HG03457 (cell line): Measurements from ENCODE around the gene LEPR.
"Not testable (repeated sequence)": the region's sequence is repeated elsewhere in the genome, so short reads cannot be mapped to it uniquely, and the experiment has no call there.

Experiments used
- ATAC-seq: cut with Tn5 transposase; IDR thresholded peaks from one replicate; pipeline ENCODE4 v1.9.1; 2021; ENCODE audit warnings: moderate number of reproducible peaks; ENCODE audit not compliant: unreplicated experiment

Gene LEPR

GRCh38 chr1:65420590-65421350 is at the start of gene LEPR, which contains the start of gene LEPROT:
LEPR (plus strand) TSS chr1:65420668; CDS start chr1:65565566, 144,898 bp downstream.
LEPROT (plus strand) TSS chr1:65420668; CDS start chr1:65420725, 57 bp downstream.
- ATAC-seq: peak; percentile 2

DNA sequence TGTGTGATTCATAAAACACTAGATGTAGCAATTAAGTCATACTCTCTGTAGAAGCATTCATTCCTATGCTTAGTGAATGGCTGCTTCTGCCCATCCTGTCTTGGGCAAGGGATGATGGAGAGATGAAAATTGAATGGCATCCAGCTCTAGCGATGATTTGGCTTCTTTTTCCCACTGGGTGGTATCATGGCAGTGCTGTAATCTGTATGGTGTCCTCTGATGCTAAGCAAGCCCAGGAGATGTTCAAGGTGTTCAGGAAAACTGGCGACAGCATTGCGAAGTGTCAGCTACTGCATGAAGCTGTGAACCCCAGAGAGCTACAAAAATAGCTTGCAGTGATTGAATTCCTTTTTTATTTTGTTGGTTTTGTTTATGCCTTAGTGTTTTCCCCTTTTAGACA is 48.9 kb upstream of the LEPR start:
- no peak for ATAC-seq

GRCh38 chr1:65372557-65372956 is 47.9 kb upstream of the LEPR start:
- no peak for ATAC-seq

- no peak for ATAC-seq
Observed at GRCh38 chr1:65377496-65378246, 42.8 kb upstream of the LEPR start.

- no peak for ATAC-seq
Observed at GRCh38 chr1:65378247-65378946, 42.1 kb upstream of the LEPR start.

DNA sequence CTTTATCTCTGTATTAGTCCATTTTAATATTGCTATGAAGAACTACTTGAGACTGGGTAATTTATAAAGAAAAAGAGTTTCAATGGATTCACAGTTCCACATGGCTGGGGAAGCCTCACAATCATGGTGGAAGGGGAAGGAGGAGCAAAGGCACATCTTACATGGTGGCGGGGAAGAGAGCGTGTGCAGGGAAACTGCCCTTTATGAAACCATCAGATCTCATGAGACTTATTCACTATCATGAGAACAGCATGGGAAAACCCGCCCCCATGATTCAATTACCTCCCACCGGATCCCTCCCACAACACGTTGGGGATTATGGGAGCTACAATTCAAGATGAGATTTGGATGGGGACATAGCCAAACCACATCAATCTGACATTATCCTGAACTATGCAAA is 36.0 kb upstream of the LEPR start:
- not testable (repeated sequence) for ATAC-seq

DNA sequence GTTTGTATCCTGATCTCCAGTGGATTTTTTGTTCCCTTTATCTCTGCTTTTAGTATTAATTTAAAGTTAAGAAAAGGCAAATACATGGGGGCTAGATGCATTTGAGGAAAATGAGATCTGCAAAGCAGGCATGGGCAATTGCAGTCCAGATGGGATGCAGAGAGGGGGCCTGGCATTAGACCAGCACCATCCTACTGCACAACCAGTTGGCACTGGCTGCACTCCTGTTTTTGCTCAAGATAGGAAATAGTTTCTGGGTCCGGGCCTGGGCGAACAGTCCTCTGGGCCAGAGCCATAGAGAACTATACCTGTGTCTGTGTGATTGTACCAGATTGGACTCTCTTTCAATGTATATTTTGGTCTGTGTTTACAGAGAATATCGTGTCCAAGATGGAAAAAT is 34.0 kb upstream of the LEPR start:
- no peak for ATAC-seq

- no peak for ATAC-seq
Observed at GRCh38 chr1:65387821-65388220, 32.6 kb upstream of the LEPR start.

GRCh38 chr1:65388908-65389695 is 31.4 kb upstream of the LEPR start:
- ATAC-seq: no peak

DNA sequence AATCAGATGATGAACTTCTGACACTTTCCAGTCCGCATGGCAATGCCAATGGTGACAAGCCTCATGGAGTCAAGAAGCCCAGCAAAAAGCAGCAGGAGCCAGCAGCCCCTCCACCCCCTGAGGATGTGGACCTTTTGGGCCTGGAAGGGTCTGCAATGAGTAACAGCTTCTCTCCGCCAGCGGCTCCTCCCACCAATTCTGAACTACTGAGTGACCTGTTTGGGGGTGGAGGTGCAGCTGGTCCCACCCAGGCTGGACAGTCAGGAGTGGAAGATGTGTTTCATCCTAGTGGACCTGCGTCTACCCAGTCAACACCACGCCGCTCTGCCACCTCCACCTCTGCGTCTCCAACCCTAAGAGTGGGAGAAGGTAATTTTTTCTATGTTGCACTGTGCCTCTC is 28.0 kb upstream of the LEPR start:
- no peak for ATAC-seq

DNA sequence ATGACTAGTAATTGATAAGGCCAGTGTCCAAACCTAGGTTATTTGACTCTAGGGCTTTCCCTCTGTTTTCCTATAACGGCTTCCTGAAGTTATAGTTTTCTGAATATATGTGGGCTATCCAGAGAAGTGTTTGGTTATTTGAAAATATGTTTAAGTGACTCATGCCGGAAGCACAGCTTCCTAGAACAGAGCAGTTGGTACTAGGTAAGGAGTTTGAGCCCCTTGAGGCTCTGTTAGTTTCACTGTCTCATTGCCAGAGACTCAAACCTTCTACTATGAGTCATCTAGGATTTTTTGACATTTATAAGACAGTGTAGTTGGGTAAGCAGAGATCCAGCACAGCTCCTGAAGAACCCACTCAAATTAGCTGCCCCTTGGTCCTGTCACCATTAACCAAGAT is 27.1 kb upstream of the LEPR start:
- no peak for ATAC-seq

- ATAC-seq: no peak
Observed at GRCh38 chr1:65393928-65394327, 26.5 kb upstream of the LEPR start.

DNA sequence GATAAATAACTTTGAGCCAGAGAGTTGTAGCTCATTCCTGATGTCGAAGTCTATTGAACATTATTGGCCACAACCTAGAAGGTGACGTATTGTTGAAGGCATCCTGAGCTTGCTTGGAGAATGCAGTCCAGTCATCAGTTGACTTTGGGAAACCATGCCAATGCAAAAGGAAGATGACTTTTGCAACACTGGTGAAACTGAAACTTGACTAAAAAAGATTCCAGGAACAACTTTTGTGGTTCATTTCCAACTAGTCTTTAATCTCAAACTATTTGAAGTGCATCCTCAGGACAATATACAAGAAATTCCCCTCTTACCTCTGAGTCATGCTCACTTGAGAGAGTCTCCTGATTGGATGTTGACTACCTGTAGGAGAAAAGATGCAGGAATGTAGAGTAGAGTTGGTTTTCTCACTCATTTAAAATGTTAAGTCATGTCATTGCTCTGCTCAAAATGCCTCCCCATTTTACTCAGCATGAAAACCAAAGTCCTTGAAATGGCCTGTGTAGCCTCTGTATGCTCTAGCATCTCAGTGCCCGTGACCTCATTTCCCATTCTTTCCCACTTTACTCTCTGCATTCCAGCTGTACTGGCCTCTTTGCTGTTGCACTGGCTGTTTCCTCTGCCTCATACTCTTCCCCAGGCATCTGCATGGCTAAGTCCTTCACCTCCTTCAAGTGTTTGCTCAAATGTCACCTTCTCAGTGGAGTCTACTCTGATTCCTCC is 24.4 kb upstream of the LEPR start:
- no peak for ATAC-seq

DNA sequence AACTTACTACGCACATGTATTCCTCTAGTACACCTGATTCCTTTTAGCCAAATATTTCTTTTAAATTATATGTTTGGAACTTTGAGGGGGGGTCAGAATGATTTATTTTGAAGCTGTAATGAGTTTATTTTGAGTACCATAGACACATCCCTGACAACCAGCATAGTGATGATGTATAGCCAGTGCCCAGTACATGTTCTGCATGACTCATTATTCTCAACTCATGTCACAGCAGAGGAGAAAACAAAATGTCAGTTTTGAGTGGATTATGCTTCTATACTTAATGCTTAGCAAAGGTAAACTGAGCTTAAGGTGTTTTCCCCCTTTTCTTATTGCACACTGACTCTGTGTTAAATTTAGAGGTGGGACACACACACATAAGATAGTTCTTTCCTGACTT is 22.4 kb upstream of the LEPR start:
- ATAC-seq: no peak

- ATAC-seq: no peak
Observed at GRCh38 chr1:65399003-65399402, 21.5 kb upstream of the LEPR start.

DNA sequence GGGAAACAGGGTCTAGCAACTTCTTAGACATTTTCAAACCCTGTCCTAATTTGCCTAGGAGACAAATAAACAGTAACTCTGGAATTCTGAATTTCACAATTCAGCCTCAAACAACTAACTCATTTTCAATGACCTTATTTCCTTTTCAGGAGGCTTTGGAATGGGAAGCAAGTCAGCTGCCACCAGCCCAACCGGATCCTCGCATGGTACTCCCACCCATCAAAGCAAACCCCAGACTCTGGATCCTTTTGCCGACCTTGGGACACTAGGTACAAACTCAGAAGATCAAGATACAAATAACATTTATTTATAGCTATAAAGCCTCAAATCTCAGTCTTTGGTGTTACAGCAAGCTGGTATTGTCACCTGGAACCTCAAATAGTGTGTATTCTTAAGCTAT is 18.9 kb upstream of the LEPR start:
- no peak for ATAC-seq

GRCh38 chr1:65404941-65405340 is 15.5 kb upstream of the LEPR start:
- ATAC-seq: no peak

- ATAC-seq: no peak
Observed at GRCh38 chr1:65407877-65408276, 12.6 kb upstream of the LEPR start.

- no peak for ATAC-seq
Observed at GRCh38 chr1:65409314-65409713, 11.2 kb upstream of the LEPR start.

GRCh38 chr1:65409816-65410326 is 10.6 kb upstream of the LEPR start:
- no peak for ATAC-seq
